ENCODE results near the gene SGSM1. TPM values are rescaled to one million over a fixed set of nuclear protein-coding genes. Genes with fewer than 3 reads are reported as not detected.

SGSM1 gene
- total and polyA plus RNA-seq, 9 of the 15 experiments (the other 6 are each of a cell fraction or from before 2014, with no cell fraction given) = not detected

GRCh38 chr22:24962094-24962493 is 156.1 kb downstream of the SGSM1 start:
- TF ChIP-seq RBM25 (IDR thresholded peaks at IDR 0.05; ENCODE audit: low read depth, low read length, severe bottlenecking) (peak; percentile 74), E2F5 (CRISPR knock-in tag; IDR thresholded peaks at IDR 0.05) (no peak)
- TF ChIP-seq, protein P1, sequence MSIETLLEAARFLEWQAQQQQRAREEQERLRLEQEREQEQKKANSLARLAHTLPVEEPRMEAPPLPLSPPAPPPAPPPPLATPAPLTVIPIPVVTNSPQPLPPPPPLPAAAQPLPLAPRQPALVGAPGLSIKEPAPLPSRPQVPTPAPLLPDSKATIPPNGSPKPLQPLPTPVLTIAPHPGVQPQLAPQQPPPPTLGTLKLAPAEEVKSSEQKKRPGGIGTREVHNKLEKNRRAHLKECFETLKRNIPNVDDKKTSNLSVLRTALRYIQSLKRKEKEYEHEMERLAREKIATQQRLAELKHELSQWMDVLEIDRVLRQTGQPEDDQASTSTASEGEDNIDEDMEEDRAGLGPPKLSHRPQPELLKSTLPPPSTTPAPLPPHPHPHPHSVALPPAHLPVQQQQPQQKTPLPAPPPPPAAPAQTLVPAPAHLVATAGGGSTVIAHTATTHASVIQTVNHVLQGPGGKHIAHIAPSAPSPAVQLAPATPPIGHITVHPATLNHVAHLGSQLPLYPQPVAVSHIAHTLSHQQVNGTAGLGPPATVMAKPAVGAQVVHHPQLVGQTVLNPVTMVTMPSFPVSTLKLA (conservative IDR thresholded peaks at IDR 0.05) = no peak
- Histone ChIP-seq H3K9me1 (ENCODE audit: control insufficient read depth, insufficient read depth, low read length) (no peaks in the 10 kb centered on the region), H2AFZ (ENCODE audit: low read depth, low read length) (no peak overlapping the region), H3K9me3 (replicated peaks; ENCODE audit: control insufficient read depth, insufficient read depth, low read depth, low read length) (no peaks in the 10 kb centered on the region), H3K27me3 (ENCODE audit: control insufficient read depth in 2 of 2, insufficient read depth in 2 of 2, low read length in 2 of 2) (peaks cover 0 to 13% of the 10 kb centered on the region in 2 experiments; a peak in 2 of 5 replicates), H3K36me3 (ENCODE audit: control insufficient read depth, insufficient read depth, low read length) (no peaks in the 10 kb centered on the region), H3K79me2 (ENCODE audit: control insufficient read depth, insufficient read depth, low read length) (no peaks in the 10 kb centered on the region), H3K4me1 (replicated peaks in 1 of 2; ENCODE audit: control insufficient read depth in 2 of 2, insufficient read depth in 2 of 2, low read length in 2 of 2) (no peaks in the 10 kb centered on the region), H3K4me2 (ENCODE audit: insufficient read depth, low read length) (no peak overlapping the region), H3K4me3 (no peak overlapping the region), H3K27ac (ENCODE audit: extremely low read depth, low read depth, low read length) (no peak overlapping the region), H3K9ac (ENCODE audit: insufficient read depth in 1 of 2, low read depth in 2 of 2, low read length in 2 of 2) (no peak overlapping the region), H4K20me1 (replicated peaks; ENCODE audit: control insufficient read depth, insufficient read depth, low read length) (no peaks in the 10 kb centered on the region)
- no peak for FAIRE-seq
- 2% methylated on average over 7 of the region's 8 CpGs for WGBS (ENCODE audit: insufficient coverage, low coverage, missing lambda C conversion rate)
- intact Hi-C loops (cut with micrococcal nuclease) (no loop called here), in situ Hi-C loops (cut with MboI) (no loop called here)
- no peak for ATAC-seq
- DNase-seq (ENCODE audit: extremely low read depth in 1 of 4, low spot score in 3 of 4) = no peak
- CTCF ChIA-PET (ENCODE audit: low intra/inter-chr PET ratio) = no interaction called here
- no TSS peak for BruUV-seq (replicated peaks)
- POLR2A ChIA-PET = interaction anchor here (0.6 kb wide), 2 partner anchors 27 to 1131 kb away, joined by 3 to 5 read pairs; no protein-coding TSS in a partner anchor
